ENCODE results near the gene MBD6.
"Not testable (repeated sequence)": the region's sequence is repeated elsewhere in the genome, so short reads cannot be mapped to it uniquely, and the experiment has no call there.

The MBD6 gene

GRCh38 chr12:57489157-57489641 lies 33.4 kb upstream of the MBD6 start:
- no peak for ATAC-seq
- TF ChIP-seq PPARA (CRISPR knock-in tag; IDR thresholded peaks at IDR 0.05; ENCODE audit: borderline replicate concordance) (no peak), CREB5 (CRISPR knock-in tag; IDR thresholded peaks at IDR 0.05; ENCODE audit: low read depth) (no peak)

GRCh38 chr12:57490126-57490525 lies 32.5 kb upstream of the MBD6 start:
- no peak for ATAC-seq
- TF ChIP-seq ZNF70 (CRISPR knock-in tag; IDR thresholded peaks at IDR 0.05) (no peak), SNAI2 (CRISPR knock-in tag; IDR thresholded peaks at IDR 0.05) (no peak)

GRCh38 chr12:57491393-57492280 lies 31.0 kb upstream of the MBD6 start:
- no peak for ATAC-seq
- no peak for TF ChIP-seq GLIS3 (CRISPR knock-in tag; IDR thresholded peaks at IDR 0.05)
- TF ChIP-seq ZNF8 (CRISPR knock-in tag; IDR thresholded peaks at IDR 0.05) = no peak
- TF ChIP-seq ZNF70 (CRISPR knock-in tag; IDR thresholded peaks at IDR 0.05) = no peak
- TF ChIP-seq ZFP30 (CRISPR knock-in tag; IDR thresholded peaks at IDR 0.05) = no peak
- TF ChIP-seq CSRNP3 (CRISPR knock-in tag; IDR thresholded peaks at IDR 0.05) = no peak
- TF ChIP-seq TOX (CRISPR knock-in tag; IDR thresholded peaks at IDR 0.05; ENCODE audit: borderline replicate concordance) = no peak
- no peak for TF ChIP-seq CREB5 (CRISPR knock-in tag; IDR thresholded peaks at IDR 0.05; ENCODE audit: low read depth)
- TF ChIP-seq ZC3H10 (CRISPR knock-in tag; IDR thresholded peaks at IDR 0.05) = no peak
- TF ChIP-seq CSDC2 (CRISPR knock-in tag; IDR thresholded peaks at IDR 0.05) = no peak
- TF ChIP-seq SNAI2 (CRISPR knock-in tag; IDR thresholded peaks at IDR 0.05) = no peak
- no peak for TF ChIP-seq ISL1 (CRISPR knock-in tag; IDR thresholded peaks at IDR 0.05)
- TF ChIP-seq PATZ1 (CRISPR knock-in tag; IDR thresholded peaks at IDR 0.05; ENCODE audit: borderline replicate concordance) = no peak
- no peak for TF ChIP-seq ARNTL (CRISPR knock-in tag; IDR thresholded peaks at IDR 0.05; ENCODE audit: borderline replicate concordance, low read depth)
- TF ChIP-seq POU6F1 (CRISPR knock-in tag; IDR thresholded peaks at IDR 0.05; ENCODE audit: borderline replicate concordance, low read depth) = no peak
- no peak for TF ChIP-seq PPARA (CRISPR knock-in tag; IDR thresholded peaks at IDR 0.05; ENCODE audit: borderline replicate concordance)
- TF ChIP-seq TCF4 (CRISPR knock-in tag; IDR thresholded peaks at IDR 0.05; ENCODE audit: borderline replicate concordance) = no peak
- no peak for TF ChIP-seq ZNF565 (CRISPR knock-in tag; conservative IDR thresholded peaks at IDR 0.05; ENCODE audit: low read depth)
- no peak for TF ChIP-seq ZFP3 (CRISPR knock-in tag; IDR thresholded peaks at IDR 0.05)

- not testable (repeated sequence) for ATAC-seq
Observed at GRCh38 chr12:57495051-57495701, 27.4 kb upstream of the MBD6 start.

Data from SK-N-SH treated with all-trans-retinoic acid at 6 μM for 48 hours (cell line).